Activated T-cell treated with anti-CD3 and anti-CD28 coated beads, Interleukin-2, amount 50 U/mL, for 72 hours (primary cell): ENCODE measurements around the gene DDC. TPM values are rescaled to one million over a fixed set of nuclear protein-coding genes. Genes with fewer than 3 reads are reported as not detected.

Experiments
- ATAC-seq, 2 donors: fragments of 150-1000 bp; cut with Tn5 transposase; replicated peaks in 1 of 2; 2 replicates each; pipeline ENCODE4 v1.10.0; 2021; ENCODE audit warnings: moderate library complexity in 2 of 2, mild to moderate bottlenecking in 1 of 2
- DNase-seq, 2 donors: peaks; one replicate each; pipeline ENCODE4 v3.0.0; 2021 to 2022; ENCODE audit warnings: mixed read lengths in 1 of 2
- H3K27ac Mint-ChIP-seq: one replicate; pipeline ENCODE4 v1.8.0; 2022; ENCODE audit warnings: mild to moderate bottlenecking, moderate library complexity, mixed read lengths
- H3K27me3 Mint-ChIP-seq: one replicate; pipeline ENCODE4 v1.8.0; 2022; ENCODE audit warnings: low read depth, mixed read lengths
- H3K36me3 Mint-ChIP-seq, 2 donors: one replicate each; pipeline ENCODE4 v1.8.0; 2022; ENCODE audit warnings: mixed read lengths in 2 of 2, mild to moderate bottlenecking in 1 of 2; ENCODE audit not compliant: insufficient read depth in 2 of 2
- H3K4me1 Mint-ChIP-seq: one replicate; pipeline ENCODE4 v1.8.0; 2022; ENCODE audit warnings: low read depth, mixed read lengths
- H3K4me3 Mint-ChIP-seq, 2 donors: one replicate each; pipeline ENCODE4 v1.8.0; 2022; ENCODE audit warnings: mild to moderate bottlenecking in 2 of 2, mixed read lengths in 2 of 2, moderate library complexity in 2 of 2
- H3K9me3 Mint-ChIP-seq, 2 donors: one replicate each; pipeline ENCODE4 v1.8.0; 2022; ENCODE audit warnings: mixed read lengths in 2 of 2
- total RNA-seq, 2 donors: library from RNA; stranded (reverse); gene quantifications; one replicate each; pipeline ENCODE4 v1.2.3, GENCODE V29; 2022

DDC gene
- total RNA-seq, 2 donors from 2014 or later = not detected

DNA sequence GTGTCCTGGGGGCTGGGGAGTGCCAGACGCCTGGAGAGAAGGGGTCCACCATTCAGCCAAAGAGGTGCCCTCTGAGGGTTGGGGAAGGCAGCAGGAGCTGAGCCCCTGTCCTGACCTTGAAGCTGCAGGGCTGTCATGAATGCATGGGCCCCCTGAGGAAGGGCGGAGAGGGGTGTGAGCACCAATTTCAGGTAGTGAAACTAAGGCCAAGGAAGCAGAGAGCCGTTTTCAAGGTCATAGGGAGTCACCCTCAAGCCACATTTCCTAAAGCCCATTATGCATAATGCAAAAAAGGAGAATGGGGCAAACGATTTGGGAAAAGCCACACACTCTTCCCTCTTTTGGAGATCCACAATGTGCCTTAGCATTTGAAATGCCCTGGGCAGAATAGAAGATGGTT lies 152.2 kb downstream of the DDC start:
- Mint-ChIP-seq H3K9me3 (no peaks in the 10 kb centered on the region), H3K4me3 (no peak overlapping the region), H3K36me3 (no peaks in the 10 kb centered on the region), H3K4me1 (peaks cover 70% of the 10 kb centered on the region), H3K27me3 (no peaks in the 10 kb centered on the region), H3K27ac (peak overlapping the region; percentile 76)
- DNase-seq (no peak), ATAC-seq (no peak)

DNA sequence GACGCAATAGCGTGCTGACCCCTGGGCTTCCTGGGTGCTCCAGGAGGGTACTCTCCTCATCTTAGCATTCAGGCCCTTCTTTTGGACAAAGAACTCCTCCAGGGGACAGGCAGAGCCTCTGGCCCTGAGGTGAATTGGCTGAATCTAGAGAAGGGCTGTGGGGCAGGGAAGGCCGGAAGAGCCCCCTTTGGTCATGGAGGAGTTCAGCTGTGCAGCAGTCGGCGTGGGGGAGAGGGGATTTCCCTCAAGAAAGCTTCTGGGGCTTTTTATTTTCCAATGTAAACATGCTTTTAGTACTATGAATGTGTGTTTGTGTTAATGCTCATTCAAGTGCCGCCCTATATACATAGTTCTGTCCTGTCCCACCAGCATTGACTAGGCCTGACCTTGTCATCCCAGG lies 153.9 kb downstream of the DDC start:
- no peaks in the 10 kb centered on the region for H3K27me3 Mint-ChIP-seq
- no peak overlapping the region for H3K27ac Mint-ChIP-seq
- DNase-seq (no peak), ATAC-seq (peak in 1 of 2 donors; percentile 8)
- peak overlapping the region in 1 of 2 donors; percentile 39 for H3K4me3 Mint-ChIP-seq
- H3K4me1 Mint-ChIP-seq = peaks cover 70% of the 10 kb centered on the region
- no peaks in the 10 kb centered on the region for H3K9me3 Mint-ChIP-seq
- no peaks in the 10 kb centered on the region for H3K36me3 Mint-ChIP-seq

DNA sequence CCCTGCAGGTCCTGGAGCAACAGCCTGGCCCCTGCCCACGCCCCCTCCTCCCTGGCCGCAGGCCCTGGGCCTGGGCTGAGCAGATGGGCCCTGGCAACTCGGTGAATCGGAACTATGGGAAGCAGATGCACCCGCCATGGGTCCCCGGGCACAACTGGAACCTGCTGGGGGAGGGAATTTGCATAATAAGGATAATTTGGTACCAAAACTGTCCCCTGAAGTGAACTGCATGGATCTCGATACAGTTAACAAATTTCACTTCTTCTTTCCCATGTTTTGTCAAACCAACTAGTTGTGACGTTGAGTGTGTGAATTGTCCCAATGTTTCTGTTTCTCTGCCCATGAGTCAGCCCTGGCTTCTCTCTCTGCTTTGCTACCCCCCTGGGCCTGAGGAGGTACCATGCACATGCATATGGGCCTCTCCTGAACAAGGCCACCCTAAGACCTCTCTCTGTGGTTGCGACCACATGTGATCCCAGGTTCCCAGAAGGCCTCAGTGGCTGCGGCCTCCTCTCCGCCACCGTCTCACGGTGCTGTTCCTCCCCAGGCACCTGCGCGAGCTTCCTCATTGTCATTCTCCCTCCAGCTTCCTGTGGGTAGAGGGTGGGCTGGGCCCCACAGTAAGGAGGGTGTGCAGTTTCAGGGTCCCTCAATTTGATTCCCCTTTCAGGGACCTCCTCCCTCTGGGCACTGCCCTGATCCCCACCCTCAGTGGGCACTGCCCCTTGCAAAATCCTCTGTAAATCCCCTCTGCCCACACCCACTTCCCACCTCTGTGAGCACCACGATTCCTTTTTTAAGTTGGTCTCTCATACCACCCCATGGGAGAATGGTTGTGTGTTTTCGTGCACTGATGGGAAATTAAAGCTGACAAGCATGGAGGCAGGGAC lies 155.1 kb downstream of the DDC start:
- H3K27me3 Mint-ChIP-seq = no peaks in the 10 kb centered on the region
- ATAC-seq (peak; percentile 21 to 28), DNase-seq (no peak)
- H3K4me1 Mint-ChIP-seq = peaks cover 69% of the 10 kb centered on the region
- no peaks in the 10 kb centered on the region for H3K9me3 Mint-ChIP-seq
- peak overlapping the region; percentile 64 for H3K27ac Mint-ChIP-seq
- peak overlapping the region; percentile 43 to 48 for H3K4me3 Mint-ChIP-seq
- peaks cover 0 to 2% of the 10 kb centered on the region in 2 donors for H3K36me3 Mint-ChIP-seq

Other genes with a start within 250 kb of the DDC start
- 10 to 100 TPM; 47.7 to 54.5 TPM for gene FIGNL1, start 115.1 kb downstream of the DDC start, total RNA-seq
- gene GRB10, start 217.5 kb upstream of the DDC start, total RNA-seq = 10 to 100 TPM; 18.4 to 21.0 TPM